ENCODE data around the gene ZBED4.
A peak's percentile ranks its signal among the peaks of the same experiment; 100 is the strongest.

The ZBED4 gene

GRCh38 chr22:49916831-49917230 is 63.2 kb downstream of the ZBED4 start:
- DNase-seq (ENCODE audit: low read depth, low spot score) = no peak
- H3K27ac ChIP-seq = no peak overlapping the region

DNA sequence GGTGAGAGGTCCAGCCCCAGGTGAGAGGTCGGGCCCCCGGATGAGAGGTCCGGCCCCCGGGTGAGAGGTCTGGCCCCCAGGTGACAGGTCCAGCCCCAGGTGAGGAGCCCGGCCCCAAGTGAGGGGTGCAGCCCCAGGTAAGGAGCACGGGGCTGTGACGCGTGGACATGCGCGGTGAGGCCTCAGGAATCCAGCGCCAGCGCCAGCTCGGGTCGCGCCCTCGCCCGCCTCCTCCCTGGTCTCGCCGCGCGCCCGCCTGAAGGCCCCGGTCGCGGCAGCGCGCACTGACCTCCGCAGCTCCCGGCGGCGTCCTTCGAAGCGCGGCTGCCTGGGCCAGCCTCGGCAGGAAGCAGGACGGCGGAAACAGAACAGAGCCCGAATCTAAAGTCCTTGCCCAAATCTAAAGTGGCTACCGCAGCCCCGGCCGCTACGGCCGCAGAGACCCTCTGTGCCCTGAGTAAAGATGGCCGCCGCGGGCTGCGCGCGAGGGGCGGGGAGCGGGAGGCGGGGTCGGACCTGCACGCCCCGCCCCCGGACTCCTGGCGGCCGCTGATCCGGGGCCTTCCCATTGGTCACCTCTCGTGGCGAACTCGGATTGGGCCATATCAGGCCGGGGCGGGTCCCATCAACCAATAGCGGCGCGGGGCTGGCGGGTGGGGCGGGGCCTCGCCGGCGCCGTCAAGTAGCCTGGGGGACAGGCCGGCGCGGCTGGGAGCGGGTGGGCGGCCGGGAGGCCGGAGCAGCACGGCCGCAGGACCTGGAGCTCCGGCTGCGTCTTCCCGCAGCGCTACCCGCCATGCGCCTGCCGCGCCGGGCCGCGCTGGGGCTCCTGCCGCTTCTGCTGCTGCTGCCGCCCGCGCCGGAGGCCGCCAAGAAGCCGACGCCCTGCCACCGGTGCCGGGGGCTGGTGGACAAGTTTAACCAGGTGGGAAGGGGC is 64.6 kb downstream of the ZBED4 start, which contains the start of the genes ALG12 and CRELD2:
TSS of gene ALG12 (minus strand) at position 465 of the 937 bp plus-strand sequence. CDS start 4,673 bp downstream, outside the sequence.
TSS of gene CRELD2 (plus strand) at position 661 of the 937 bp plus-strand sequence. CDS start at position 797, 136 bp downstream.
- peak; percentile 75 for DNase-seq (ENCODE audit: low read depth, low spot score)
- peak within 1 kb of the TSS; percentile 89 for H3K27ac ChIP-seq

DNA sequence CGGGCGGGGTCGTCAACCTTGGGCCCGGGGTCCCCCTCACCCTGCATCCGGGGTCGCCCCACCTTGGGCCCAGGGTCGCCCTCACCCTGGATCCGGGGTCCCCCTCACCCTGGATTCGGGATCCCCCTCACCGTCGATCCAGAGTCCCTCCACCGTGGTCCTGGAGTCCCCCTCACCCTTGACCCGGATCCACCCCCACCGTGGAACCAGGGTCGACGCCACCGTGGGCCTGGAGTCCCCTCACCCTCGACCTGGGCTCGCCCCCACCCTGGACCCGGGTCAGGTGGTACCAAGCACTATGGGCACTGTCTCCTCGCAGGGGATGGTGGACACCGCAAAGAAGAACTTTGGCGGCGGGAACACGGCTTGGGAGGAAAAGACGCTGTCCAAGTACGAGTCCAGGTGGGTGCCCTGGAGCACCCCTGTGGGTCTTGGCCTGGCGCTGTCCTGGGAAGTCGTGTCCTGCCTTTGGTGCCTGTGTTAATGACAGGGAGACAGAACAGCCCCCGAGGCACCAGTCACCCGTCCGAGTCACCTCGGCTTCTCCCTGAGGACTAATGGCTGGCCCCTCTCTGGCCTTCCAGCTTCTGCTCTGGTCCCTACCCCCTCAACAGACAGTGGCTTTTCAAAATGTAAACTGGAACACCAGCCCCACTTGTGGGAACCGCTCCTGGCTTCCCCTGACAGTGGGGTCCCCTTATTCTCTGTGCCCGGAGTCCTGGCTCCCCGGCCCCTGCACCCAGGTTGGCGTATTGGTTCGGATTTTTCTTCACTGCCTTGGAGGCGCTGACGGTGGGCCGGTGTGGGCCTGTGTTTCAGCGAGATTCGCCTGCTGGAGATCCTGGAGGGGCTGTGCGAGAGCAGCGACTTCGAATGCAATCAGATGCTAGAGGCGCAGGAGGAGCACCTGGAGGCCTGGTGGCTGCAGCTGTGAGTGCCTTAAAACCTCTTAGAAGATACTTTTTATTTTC is 65.6 kb downstream of the ZBED4 start:
- DNase-seq (ENCODE audit: low read depth, low spot score) = no peak
- H3K27ac ChIP-seq = no peak overlapping the region

GRCh38 chr22:49920859-49921258 is 67.2 kb downstream of the ZBED4 start:
- H3K27ac ChIP-seq = no peak overlapping the region
- DNase-seq (ENCODE audit: low read depth, low spot score) = no peak

GRCh38 chr22:49921508-49922278 is 68.0 kb downstream of the ZBED4 start:
- no peak overlapping the region for H3K27ac ChIP-seq
- DNase-seq (ENCODE audit: low read depth, low spot score) = no peak

- no peak for DNase-seq (ENCODE audit: low read depth, low spot score)
- H3K27ac ChIP-seq = no peak overlapping the region
These were observed 68.8 kb downstream of the ZBED4 start for GRCh38 chr22:49922484-49922883.

DNA sequence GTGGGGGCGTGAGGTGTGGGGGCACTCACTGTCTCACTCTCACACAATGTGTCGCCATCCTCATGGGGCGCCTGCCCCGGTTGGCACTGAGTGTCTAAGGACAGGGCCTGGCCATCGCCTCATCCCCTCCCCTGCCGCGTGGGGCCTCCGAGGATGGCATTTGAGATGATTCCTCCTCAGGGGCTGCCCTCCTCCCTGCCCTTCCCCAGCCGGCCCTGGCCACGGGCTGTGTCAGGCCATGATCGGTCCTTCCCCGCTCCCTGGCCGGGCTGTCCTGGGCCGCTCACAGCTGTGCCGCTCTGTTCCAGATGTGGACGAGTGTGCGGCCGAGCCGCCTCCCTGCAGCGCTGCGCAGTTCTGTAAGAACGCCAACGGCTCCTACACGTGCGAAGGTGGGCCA is 69.3 kb downstream of the ZBED4 start:
- DNase-seq (ENCODE audit: low read depth, low spot score) = no peak
- H3K27ac ChIP-seq = no peak overlapping the region

- H3K27ac ChIP-seq = no peak overlapping the region
- no peak for DNase-seq (ENCODE audit: low read depth, low spot score)
These were observed 69.8 kb downstream of the ZBED4 start for GRCh38 chr22:49923445-49923844.

DNA sequence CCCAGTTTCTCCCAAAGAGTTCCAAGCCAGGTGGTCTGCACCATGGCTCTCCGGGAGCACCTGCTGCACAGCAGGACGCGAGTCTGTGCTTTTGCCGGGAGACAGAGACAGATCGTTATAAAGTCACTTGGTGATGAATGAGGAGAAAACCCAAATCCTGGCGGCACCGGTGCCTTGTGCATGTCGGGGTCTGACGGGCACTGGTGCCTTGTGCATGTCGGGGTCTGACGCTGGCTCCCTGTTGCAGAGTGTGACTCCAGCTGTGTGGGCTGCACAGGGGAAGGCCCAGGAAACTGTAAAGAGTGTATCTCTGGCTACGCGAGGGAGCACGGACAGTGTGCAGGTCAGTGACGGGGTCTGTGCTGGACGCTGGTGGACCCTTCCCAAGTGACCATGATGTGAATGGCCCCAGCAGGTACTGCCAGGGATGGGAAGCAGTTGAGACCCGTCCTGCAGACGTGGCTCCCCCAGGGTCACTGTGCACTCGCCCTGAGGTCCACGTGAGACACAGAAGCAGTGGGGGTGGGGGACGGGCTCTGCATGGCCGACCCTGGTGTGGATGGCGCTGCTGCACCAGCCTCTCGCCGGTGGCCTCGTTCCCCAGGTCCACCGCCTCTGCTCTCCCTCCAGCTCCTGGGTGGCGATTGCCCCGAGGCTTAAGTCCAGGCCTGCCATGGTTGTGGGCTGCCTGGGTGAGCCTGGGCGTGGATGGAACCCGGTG is 70.6 kb downstream of the ZBED4 start:
- DNase-seq (ENCODE audit: low read depth, low spot score) = no peak
- H3K27ac ChIP-seq = no peak overlapping the region

DNA sequence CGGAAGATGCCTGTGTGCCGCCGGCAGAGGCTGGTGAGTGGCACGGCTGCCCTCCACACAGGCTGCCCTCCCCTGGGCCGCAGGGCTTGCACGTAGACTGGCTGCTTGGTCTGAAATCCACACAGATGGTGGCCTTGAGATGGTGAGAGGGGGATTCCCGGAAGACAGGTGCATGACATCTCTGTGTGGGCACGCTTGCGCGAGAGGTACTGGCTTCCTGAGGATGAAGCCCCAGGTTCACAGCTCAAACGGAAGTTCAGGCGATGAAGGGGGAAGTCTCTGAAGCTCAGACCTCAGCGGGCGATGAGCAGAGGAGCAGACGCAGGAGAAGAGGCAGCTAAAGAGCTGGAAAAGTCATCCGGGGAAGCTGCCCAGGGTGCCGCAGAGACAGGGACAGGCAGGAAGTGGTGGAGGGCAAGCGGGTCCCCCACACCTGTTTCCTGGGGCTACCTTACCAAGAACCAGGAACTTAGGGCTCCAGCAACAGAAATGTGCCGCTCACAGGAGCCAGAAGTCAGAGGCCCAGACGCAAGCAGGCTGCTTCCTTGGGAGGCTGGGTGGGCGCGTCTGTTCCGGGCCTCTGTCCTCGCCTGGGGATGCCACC is 72.0 kb downstream of the ZBED4 start:
- no peak for DNase-seq (ENCODE audit: low read depth, low spot score)
- H3K27ac ChIP-seq = no peak overlapping the region

DNA sequence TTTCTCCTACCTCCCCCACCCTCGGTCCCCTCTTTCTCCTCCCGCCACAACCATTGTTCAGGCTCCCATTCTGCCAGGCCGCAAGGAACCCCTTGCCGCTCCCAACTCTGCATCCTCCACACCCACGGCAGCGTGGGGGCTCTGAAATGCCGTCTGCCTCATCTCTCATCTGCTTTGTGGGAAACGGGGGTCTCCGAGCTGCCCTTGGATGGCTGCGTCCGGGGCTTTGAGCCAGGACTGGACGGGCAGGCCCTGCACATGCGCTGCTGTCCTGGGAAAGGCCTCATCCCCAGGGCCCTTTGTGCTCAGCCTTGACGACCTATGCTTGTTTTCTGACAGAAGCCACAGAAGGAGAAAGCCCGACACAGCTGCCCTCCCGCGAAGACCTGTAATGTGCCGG is 73.3 kb downstream of the ZBED4 start:
- no peak for DNase-seq (ENCODE audit: low read depth, low spot score)
- no peak overlapping the region for H3K27ac ChIP-seq

DNA sequence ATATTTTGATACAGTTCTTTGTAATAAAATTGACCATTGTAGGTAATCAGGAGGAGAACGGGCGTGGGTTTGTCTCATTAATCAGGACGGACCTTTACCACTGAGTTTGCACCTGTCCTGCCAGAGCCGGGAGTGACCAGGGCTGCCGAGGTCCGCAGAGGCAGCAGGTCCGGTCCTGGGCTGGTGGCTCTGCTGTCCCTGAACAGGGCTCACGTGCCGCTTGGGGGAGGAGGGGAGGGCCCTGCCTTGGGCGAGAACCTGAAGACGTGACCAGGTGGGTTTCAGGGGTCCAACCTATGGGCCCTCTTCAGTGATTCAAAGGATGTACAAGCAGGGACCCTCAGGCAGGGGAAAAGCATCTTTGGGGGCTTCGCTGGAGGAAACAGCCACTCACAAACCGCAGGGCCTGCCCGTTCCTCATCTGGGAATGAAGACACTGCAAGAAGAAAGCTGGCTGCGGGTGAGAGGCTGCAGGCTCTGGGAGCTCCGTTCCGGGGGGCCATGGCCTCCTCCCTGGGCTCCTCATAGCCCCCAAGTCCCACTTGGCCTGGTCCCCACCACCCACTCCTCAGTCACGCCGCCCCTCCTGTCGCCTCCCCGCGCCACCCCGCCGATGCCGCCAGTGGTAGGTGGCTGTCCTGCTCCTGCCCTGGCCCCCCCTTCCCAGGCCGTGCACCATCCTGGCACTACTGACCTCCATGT is 74.0 kb downstream of the ZBED4 start:
- H3K27ac ChIP-seq = no peak overlapping the region
- DNase-seq (ENCODE audit: low read depth, low spot score) = no peak

- no peak for DNase-seq (ENCODE audit: low read depth, low spot score)
- no peak overlapping the region for H3K27ac ChIP-seq
These were observed 74.5 kb downstream of the ZBED4 start for GRCh38 chr22:49928185-49928495.

DNA sequence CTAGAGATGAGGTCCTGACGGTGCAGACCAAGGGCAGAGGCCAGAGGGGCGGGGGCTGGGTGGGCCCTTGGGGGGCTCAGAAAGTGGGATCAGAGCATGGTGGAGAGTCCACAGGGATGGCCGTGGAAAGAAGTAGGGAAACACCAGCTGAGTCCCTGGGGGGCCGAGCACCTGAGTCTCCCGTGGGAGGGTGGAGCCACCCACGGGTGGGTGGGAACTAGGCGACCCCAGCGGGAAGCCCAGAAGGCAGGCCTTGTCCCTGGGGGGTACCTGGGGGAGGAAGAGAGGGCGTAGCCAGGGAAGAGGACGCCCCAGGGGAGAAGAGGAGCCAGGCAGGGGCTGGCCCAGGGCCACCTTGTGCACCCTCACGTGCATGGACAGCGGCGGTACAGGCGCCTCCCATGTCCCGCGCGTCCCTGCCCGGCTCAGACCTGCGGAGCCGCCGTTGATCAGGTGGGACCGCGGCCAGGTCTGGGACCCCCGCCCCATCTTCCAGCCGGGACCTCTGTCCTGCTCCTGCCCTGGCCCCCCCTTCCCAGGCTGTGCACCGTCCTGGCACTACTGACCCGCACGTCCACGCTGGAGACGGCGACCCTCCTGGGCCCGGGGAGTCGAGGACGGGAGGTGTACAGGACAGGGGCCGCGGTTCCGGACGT is 75.0 kb downstream of the ZBED4 start:
- no peak for DNase-seq (ENCODE audit: low read depth, low spot score)
- no peak overlapping the region for H3K27ac ChIP-seq

DNA sequence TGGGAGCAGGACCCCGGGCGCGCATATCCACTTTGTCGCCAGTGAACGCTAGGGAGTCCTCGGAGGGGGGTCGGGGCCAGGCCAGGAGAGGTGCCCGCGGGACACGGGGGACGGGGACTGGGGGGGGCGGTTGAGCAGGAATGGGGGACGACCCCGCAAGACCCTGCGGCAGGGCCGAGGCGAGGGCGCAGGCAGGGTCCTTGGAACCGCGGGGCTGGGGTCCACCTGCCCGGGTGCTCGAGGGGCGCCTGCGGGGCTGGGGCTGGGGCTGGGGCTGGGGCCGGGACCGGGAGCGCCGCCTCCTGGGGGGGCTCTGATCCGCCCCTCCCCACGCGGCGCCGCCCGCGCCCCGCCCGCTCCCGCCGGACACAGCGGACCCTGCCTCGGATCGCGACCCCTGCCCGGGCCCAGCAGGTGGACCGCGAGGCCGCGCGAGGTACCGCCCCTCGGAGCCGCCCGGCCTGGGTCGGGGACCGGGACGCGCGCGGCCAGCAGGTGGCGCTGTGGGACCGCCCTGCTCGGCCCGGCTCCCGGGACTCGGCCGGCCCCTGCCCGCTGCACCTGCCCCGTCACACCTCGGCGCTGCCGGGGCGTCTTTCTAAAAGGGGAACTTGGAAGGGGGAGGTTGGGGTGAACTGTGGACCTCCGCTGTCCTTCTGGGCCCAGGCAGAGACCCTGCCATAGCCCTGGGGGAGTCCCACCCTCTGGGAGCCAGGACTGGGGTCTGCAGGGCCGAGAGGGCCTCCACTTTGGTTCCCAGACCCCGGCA is 75.8 kb downstream of the ZBED4 start:
- no peak overlapping the region for H3K27ac ChIP-seq
- DNase-seq (ENCODE audit: low read depth, low spot score) = no peak

DNA sequence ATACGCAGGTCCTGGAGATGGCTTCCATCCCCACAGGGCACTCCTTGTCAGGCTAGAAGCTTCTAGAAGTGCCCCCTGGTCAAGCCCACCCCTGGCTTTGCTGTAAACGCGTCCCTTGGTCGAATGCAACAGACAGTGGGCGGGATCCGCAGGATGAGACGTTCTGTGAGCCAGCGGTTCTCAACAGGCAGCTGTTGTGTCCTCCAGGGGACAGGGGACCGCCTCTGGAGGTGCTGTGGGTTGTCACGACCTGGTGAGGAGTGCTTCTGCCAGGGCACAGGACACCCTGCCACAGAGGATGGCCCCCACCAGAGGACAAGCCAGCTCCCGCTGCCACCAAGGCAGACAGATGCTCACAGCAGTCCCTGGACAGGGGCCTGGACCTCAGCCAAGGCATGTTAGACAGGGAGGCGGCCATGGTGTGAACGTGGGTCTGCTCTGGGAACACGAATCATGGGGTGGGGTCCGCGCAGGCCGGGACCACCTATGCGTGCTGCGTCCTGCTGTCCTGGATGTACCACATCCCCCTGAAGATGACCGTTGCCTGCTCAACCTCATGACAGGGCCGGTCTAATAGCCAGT is 76.4 kb downstream of the ZBED4 start:
- DNase-seq (ENCODE audit: low read depth, low spot score) = no peak
- H3K27ac ChIP-seq = no peak overlapping the region
